ENCODE results near the gene CDC40.

The CDC40 gene

DNA sequence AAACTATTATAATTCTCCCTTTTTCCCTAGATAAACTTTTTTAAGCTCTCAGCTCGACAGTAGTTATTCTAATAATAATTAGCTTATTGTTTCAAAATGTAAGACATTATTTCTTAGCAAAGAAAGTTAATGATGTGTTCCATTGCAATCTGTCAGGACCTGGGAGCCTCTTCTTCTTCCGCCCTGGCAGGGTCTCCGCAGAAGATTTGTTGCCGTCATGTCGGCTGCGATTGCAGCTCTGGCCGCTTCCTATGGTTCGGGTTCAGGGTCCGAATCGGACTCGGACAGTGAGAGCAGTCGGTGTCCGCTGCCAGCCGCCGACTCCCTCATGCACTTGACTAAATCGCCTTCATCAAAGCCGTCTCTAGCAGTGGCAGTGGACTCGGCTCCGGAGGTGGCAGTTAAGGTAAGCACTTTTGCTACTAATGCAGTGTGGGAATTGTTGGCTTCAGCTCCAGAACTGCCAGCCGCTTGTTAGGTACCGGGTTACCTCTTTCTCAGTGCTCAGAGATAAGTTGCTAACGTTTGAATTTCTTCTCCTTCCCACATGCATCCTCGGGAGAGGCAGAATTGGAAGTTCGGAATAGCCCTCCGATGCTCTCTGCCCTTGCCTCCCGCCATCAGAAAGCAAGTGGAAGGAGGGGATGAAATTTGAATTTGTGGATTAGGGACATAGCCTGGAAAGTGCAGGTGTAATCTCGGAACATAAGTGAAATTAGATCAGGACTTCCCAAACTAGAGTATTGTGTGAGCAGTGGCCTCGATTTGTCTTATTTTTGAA, at the start of gene CDC40:
TSS of gene CDC40 (plus strand) at position 200 of the 781 bp plus-strand sequence. CDS start at position 218, 18 bp downstream.
- DNase-seq, result peak; percentile 36

DNA sequence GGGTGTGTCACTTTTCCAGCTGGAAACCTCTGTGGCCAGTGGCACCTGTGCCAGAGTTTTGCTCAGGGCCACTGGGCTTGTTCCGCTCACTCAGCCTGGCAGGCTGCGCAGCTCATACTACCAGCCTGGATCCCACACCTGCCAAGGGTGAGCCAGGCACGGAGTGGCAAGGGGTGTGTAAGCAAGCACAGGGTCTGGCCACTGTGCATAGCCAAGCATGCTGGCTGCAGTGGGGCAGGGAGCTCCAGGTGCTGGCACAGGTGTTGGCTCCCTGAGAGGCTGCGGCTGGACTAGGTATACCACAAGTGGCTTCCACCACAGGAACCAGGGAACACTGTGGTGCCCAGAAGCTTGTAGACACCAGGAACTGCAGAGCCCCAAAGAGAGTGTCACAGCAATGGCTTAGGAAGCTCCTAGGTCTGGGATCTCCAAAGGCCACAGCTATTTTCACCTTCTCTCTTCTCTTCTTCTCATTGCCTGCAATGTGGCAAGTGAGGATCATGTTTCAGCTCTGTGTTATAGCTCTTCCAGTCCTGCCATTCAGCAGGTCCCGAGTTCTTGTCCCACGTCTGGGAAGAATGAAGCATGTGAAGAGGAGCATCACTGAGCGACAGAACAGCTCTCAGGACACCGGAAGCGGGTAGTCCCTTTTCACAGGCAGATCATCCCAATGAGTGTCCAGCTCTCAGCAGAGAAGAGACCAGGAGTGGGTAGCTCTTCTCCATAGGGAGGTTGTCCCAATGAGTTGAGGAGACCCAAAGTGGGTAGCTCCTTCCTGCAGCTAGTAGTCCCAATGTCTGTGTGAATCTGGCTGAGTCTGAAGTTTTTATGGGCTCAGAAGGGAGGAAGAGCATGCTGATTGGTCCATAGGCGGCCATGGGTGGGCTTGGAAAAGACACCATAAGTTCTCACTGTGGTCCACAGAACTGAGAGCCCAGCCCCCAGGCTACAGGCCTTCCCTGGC, 42.0 kb upstream of the CDC40 start:
- no peak for DNase-seq

DNA sequence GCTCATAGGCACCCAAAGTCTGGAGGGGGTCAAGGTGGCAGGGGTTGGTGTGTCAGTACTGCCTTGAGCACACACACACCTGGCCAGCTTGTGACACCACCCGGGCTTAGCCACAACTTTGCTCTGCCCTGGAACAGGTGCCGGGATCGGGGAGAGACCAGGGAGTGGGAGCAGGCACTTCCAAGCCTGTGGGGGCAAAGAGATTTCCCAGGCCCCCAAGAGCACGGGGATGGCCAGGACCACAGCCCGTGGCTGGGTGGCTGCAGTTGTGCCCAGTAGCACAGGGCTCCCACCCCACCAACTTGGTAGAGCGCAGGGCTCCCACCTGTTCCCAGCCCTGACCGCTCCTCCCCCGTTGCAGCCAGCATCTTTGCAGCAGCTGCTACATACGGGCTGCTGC, 41.2 kb upstream of the CDC40 start:
- no peak for DNase-seq

DNA sequence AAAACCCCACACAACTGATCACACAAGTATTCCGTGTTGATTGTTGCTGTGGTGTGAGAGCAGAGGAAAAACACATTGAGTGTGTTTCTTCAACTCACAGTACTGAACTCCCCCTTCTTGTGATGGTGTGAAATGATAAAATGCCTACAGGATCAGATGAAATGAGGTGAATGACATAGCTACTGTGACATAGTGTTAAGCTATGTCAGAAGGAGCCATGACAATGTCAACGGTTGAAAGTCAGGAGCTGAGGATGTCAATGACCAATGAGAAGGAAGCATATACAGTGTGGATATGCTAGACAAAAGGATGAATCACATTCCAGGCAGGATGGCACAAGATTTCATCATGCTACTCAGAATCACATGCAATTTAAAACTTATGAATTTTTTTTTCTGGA, 39.6 kb upstream of the CDC40 start:
- DNase-seq, result no peak

DNA sequence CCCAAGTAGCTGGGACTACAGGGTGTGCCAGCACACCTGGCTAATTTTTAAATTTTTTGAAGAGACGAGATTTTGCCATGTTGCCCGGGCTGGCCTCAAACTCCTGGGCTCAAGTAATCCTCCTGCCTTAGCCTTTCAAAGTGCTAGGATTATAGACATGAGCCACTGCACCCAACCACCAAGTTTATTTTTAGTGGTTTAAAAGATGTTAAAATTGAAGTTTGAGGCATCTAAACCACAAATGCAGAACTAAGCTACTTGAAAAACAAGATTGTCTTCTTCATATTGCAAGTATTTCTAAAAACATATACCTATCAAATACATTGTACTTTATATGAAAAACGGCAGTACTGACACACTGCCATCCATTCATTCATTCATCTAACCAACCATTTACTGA, 32.4 kb upstream of the CDC40 start:
- no peak for DNase-seq

DNA sequence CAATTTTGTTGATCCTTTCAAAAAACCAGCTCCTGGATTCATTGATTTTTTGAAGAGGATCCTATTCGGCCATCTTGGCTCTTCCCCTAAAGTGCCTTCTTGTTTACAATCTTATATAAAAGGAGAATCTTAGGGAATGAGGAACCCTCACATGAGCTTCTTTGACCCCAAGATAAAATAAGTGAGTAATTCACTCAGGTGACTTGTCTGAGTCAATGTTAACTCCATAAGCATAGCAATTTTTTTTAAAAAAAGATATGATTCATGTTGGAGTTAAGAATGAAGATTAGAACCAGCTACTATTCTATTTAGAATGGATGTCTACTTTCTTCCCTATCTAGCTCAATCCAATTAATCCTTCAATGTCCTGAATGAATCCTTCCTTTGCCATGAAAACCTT, 21.7 kb upstream of the CDC40 start:
- no peak for DNase-seq

DNA sequence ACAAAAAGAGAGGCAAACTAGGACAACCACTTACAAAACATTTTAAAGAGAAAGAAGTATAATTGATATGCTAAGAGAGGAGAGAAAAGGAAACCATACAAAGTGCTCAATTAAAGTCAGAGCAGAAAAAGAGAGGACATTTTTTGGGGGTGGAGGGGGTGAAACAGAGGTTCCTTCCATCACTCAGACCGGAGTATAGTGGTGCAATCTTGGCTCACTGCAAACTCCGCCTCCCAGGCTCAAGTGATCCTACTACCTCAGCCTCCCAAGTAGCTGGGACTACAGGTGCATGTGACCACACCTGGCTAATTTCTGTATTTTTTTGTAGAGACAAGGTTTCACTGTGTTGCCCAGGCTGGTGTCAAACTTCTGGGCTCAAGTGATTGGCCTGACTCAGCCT, 10.1 kb upstream of the CDC40 start:
- DNase-seq, result no peak

DNA sequence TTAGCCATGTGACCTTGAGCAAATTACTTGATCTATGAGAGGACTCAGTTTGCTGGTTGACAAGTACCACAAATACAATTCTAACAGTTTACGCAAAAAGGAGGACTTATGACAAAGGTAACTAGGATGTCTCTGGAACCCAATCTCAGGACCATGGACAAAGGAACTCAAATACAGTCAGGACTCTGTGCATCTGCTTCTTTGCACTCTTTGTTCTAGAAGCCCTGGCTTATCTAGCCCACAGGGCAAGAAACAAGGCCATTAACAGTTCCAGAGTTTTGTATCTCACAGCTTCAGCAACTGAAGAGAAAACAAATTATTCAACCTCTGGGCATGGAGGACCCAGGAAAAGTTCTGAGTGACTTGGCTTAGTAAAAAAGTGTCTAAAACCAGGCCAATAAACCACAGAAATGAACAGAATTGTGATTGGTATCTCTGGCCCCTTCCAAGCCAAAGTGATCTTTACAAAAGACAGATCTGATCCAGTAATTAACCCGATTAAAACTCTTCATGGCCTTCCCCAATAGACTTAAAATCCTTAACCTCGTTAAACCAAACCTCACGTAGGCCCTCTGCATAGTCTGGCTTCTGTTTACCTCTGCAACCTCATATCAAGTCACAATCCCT, 6.6 kb upstream of the CDC40 start:
- no peak for DNase-seq

DNA sequence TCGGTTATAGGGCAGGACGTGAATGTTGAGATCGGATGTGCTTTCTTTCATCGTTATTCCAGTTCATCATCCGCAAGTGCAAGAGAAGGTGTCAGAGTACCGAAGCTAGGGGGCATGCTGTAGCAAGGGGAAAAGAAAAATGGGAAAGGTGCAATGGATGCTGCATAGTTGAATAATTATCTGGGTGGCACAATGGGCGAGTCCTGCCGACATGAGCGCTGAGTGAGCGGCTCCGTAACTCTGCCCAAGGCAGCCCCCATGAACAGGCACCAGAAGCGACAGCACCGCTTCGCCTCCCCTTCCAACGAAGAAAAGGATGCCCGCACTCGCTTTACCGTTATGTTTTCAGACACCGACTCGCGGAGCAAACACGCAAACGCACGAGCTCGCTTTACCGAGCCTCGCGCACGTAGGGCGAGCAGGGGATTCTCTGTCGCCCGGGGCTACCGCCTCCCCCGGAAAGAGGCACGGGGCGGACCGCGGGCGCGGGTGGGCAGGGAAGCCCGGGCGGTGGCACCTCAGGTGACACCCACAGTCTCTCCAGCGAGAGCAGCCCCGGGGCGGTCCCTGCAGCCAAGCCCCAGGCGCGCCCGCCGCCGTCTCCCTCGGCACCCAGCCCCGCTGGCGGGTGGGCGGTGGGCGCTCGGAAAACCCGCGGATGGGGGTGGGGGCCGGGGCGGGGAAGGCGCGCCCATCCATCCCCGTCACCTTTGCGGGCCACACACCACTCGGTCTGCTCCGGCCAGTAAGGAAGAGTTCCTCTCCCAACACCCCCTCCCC, 1.4 kb upstream of the CDC40 start:
- DNase-seq, result peak; percentile 56

DNA sequence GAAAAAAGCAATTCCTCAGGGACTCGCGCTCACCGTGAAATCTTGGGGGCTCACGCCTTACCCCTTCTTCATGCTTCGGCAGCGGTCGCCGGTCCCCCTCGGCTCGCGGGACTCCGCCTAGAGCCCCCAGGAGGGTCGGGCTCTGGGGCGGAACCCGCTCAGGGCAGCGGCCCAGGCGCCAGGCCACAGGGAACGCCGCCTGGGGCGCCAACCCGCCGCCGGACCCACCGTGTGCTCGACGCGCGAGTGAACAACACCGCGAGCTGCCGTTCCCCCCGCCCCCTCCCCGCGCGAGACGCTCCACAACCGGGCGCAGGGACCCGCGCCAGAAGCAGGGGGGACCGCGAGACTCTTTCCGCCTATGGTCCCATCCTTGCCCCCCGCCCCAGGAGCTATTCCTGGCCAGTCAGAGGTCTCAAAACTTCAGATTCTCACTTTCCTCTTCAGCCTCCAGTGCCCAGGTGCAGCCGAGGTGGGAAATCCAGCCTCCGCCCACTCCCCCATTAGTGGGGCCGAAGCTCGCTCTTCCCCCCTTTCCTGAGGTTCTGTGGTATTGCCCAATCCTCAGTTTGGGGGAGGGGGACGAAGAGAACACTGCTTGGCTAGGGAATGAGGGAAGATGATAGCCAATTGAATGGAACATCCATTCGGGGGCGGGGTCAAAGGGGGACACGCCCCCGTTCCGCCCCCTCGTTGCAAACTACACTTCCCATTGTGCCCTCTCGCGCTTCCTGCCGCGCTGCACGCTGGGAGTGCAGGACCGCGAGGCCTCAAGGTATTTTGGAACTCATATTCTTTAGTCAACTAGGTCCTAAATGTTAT, 610 bp upstream of the CDC40 start, which contains the start of gene WASF1:
TSS of gene WASF1 (minus strand) at position 265 of the 822 bp plus-strand sequence. CDS start 52,069 bp downstream, outside the sequence.
- peak; percentile 97 for DNase-seq

DNA sequence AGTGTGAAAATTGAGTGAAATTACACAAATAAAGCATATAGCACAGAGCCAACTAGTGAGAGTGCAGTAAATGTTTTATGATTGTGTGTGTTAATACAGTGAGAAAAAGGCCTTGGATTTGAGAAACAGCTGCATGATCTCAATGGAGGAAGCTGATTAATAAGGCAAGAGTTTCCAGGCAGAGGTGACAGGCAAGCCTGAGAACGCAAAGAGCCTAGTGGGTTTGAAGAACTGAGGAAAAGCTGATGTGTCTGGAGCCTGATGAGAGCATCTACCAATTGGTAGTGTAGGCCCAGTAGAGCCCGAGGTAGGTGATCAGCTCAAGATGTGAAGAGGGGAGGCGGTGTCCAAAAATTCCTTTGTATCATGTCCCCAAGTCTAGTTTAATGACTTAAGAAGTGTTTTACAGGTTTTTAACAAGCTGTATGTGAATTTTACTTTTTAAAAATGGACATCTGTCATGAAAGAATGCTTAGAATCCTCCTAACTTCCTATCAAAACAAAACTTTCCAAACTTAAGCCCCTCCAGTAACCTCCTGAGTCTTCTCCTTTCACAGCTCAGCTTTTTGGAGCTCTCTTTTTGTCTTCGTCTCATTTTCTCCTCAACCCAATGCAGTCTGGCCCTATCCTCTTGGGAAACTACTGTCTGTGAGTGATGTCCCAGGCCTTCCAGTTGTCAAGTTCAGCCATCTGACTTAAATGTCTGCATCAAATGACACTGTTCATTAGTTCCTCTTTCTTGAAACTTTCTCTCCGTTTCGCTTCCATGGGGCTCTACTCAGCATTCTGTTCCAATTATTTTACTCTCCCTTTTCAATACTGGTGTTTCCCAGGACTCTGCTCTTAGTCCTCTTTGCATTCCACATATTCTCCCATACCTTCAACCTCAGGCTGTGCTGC, 1.2 kb downstream of the CDC40 start:
- no peak for DNase-seq

DNA sequence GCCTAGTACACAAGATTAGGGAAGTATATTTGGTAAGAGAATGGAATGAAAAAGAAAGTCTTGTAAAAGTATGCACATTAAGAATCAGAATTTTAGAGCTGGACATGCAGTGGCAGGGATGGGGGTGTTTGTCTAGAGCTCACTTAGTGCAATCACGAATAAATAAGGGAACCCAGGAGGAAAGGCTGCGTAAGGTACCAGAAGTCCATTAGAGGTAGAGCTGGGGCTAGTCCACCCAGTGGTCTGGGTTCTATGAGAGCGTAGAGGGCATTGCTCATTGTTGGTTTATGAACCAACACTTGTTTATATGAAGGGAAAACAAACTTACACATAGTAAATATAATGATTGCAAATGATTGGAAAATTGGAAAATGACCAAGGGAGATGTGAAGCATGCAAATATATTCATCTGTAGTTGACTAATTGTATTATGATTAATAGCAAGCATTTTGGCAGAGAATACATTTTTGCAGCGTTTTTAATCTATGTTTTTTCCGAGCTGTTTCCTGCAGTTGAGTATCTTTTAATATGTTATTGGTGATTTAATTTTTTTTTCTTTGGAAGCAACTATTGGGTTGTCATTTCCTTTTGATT, 3.2 kb downstream of the CDC40 start:
- no peak for DNase-seq

DNA sequence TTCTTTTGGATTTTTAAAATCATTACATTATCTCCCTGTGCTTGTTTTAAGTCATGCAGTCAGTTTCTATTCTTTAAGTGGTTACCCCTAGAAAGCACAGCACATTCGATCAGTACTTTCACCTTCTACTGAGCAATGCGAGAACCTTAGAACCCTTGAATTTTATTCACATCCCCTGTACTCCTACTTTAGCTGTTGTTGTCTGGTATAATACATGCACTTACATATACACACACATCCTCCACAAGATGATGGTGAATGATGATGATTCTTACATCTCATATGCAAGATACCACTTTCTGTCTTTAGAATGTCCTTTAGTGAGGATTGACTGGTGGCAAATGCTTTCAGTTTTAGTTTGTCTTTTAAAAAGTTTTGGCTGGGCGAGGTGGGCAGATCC, 5.7 kb downstream of the CDC40 start:
- no peak for DNase-seq

DNA sequence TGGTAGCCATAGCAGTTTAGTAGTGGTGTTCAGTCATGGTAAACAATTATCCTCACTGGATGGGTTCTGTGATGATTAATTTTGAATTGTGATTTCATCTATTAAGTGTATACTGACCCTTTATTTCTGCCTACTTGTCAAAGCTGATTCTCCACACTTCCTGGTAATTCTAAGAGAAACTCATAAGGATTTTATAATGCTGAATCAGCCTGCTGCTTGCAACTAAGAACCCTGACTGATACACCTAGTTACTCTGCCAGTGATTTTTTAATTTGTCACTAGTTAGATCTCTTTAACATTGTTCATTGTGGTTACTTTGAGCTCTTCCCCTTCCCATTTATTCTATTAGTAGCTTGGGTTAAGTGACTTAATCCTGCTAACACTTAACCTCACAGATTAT, 8.6 kb downstream of the CDC40 start:
- no peak for DNase-seq

DNA sequence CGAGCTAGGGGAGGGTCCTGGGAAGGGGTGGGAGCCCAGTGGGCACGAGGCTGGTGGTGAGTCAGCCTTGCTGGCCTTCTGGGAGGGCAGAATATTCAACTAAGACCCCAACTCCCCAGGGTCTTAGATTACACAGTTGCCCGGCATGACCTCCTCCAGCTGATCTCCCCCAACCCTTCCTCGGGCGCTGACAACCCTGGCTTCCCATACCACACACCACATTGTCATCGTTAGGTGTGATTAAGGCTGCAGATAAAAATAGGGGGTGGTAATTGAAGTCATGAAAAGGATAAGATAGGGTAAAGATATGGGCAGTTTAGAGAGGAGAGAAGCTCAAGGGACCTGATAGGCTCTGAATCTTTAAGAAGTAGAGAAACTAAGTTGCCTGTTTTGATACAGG, 10.5 kb downstream of the CDC40 start:
- no peak for DNase-seq

DNA sequence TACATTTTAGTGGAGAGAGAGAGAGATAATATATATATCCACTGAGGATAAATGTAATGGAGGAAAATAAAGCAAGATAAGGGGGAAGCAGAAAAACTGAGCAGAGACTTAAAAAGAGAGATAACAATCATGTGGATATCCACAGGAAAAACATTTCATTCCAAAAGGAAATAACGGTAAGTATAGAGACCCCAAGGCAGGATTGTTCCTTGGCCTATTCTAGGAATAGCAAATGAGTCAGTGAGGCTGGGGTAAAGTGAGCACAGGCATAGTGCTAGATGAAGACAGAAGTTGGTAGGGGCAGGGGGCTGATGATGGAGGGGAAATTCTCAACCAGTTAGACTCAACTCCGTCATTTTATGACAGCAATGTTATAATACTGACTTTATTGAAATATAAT, 11.2 kb downstream of the CDC40 start:
- DNase-seq, result no peak

DNA sequence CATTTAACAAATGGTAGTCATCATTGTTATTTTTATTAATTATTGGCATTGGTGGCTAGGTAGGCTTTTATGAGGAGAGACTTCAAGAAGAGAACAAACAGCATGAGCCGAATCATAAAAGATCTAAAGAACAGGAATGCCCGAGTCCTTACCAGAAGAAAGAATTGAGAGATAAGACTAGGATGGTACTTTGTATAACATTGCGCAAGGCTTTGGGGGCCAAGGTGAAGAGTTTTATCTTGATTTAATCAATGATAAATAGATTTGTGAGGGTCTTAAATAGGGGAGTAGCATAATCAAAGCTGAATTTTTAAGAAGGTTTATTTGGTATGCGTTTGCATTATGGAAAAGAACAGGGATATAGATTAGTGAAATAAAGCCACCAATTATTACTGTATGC, 15.4 kb downstream of the CDC40 start:
- no peak for DNase-seq

DNA sequence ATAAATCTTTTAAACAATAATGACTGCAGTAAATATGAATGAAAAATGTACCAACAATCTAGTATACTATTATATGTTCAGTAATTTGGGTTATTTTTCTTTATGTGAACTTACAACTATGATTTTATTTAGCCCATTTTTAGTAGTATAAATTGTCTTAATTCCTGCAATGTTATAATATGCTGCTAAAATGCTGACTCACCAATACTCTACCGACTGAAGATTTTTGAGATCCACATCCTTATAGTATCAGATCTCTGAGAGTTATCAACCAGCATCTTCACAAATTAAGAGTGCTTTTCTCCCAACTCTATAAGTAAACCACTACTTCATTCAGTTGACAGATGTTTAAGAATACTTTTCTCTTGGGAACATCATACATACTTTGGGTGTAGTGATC, 16.6 kb downstream of the CDC40 start:
- DNase-seq, result no peak

DNA sequence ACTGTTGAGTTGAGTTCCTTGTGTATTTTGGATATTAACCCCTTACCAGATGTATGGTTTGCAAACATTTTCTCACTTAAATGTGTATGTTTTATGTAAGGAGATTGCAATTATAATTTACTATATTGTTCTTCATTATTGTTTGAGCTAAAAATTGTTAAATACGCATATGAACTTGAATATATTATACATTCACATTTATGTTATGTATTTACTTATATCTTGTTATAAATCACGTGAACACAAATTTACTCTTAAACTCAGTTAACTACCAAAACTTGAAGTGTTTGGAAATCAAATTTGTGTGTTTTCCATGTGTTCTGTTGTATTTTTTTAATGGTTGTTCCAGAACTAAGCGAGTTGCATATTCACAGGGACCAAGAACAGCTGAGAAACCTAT, 18.3 kb downstream of the CDC40 start:
- no peak for DNase-seq

Measured in NCI-H1436 (cell line).